NT2/D1 (cell line): Measurements from ENCODE around the gene GSAP.

Experiments used
- SUZ12 ChIP-seq: IDR thresholded peaks from 2 replicates; pipeline ENCODE4 v1.6.1; 2011; ENCODE audit not compliant: insufficient read length, insufficient read depth; ENCODE audit errors: extremely low read depth
- YY1 ChIP-seq: IDR thresholded peaks from 2 replicates; pipeline ENCODE4 v1.6.1; 2011; ENCODE audit not compliant: insufficient read length, insufficient read depth
- ZNF274 ChIP-seq: IDR thresholded peaks from 2 replicates; pipeline ENCODE4 v1.6.1; 2011; ENCODE audit warnings: mild to moderate bottlenecking, low read depth, low read length

- TF ChIP-seq ZNF274 (no peak), SUZ12 (no peak), YY1 (no peak)
These were observed 107.4 kb downstream of the GSAP start for GRCh38 chr7:77308792-77309191.
